ENCODE results near the gene TMEM26. TPM values are rescaled to one million over a fixed set of nuclear protein-coding genes. Genes with fewer than 3 reads are reported as not detected.

The TMEM26 gene
- total RNA-seq, 1 experiment from 2014 or later = not detected

GRCh38 chr10:61357687-61358086 lies 95.5 kb downstream of the TMEM26 start:
- Histone ChIP-seq H3K4me1 (no peaks in the 10 kb centered on the region), H3K4me3 (ENCODE audit: low read depth, low read length) (no peak overlapping the region), H3K27me3 (replicated peaks; ENCODE audit: control insufficient read depth, insufficient read depth, low read length) (no peaks in the 10 kb centered on the region; the same call in 1 of the 2 replicates), H3K36me3 (ENCODE audit: control insufficient read depth, insufficient read depth, low read length) (no peaks in the 10 kb centered on the region), H3K9me3 (no peaks in the 10 kb centered on the region)
- no peak overlapping the region for H3K27ac Mint-ChIP-seq (ENCODE audit: unreplicated experiment)
- H3K36me3 Mint-ChIP-seq (ENCODE audit: insufficient read depth, unreplicated experiment) = no peaks in the 10 kb centered on the region
- no peaks in the 10 kb centered on the region for H3K4me1 Mint-ChIP-seq (ENCODE audit: low read depth, unreplicated experiment)
- CTCF ChIA-PET = no interaction called here
- no peak for TF ChIP-seq CTCF (IDR thresholded peaks at IDR 0.05; ENCODE audit: insufficient read depth in 1 of 2, low read depth in 1 of 2, low read length in 1 of 2, severe bottlenecking in 1 of 2, unreplicated experiment in 1 of 2)
- POLR2A ChIA-PET = no interaction called here
- H3K4me3 Mint-ChIP-seq (ENCODE audit: unreplicated experiment) = no peak overlapping the region
- no TSS peak for BruUV-seq (replicated peaks)
- no peak for DNase-seq
- no peaks in the 10 kb centered on the region for H3K9me3 Mint-ChIP-seq (ENCODE audit: unreplicated experiment)
- peaks cover 24% of the 10 kb centered on the region for H3K27me3 Mint-ChIP-seq (ENCODE audit: insufficient read depth, unreplicated experiment)
- intact Hi-C loops (cut with micrococcal nuclease; ENCODE audit: unreplicated experiment) = no loop called here

Other genes with a start within 250 kb of the TMEM26 start
- not detected in 2 replicates for gene CABCOCO1, start 209.5 kb upstream of the TMEM26 start, total RNA-seq (2022)